HG03432 (cell line): ENCODE data around the gene KAT6B.
"Not testable (repeated sequence)": the region's sequence is repeated elsewhere in the genome, so short reads cannot be mapped to it uniquely, and the experiment has no call there.

Experiments
- ATAC-seq: cut with Tn5 transposase; IDR thresholded peaks from one replicate; pipeline ENCODE4 v1.9.1; 2021; ENCODE audit warnings: mild to moderate bottlenecking, moderate library complexity; ENCODE audit not compliant: unreplicated experiment

Gene KAT6B

DNA sequence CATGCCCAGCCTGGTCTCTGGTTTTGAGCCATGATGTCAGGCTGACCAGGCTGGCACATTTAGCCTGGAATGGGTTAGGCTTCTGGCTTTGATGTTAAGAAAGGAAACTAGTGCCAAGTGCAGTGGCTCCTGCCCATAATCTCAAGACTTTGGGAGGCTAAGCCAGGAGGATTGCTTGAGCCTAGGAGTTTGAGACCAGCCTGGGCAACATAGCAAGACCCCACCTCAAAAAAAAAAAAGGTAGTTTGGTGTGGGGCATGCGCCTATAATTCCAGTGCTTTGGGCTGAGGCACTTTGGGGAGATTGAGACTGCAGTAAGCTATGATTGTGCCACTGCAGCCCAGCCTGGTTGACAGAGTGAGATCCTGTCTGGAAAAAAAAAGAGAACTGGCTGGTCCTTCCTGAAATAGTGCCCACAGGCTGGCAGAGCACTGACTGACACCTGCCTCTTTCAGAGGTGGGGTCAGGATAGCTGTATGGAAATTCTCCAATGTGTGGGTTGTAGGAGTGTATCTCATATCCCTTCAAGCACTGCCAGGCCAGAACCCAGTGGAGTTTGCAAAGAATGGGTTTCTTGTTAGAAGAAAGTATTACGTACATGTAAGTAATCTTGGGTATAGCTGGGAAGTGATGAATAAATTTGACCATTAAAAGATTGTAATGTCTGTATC, 61.3 kb downstream of the KAT6B start:
- ATAC-seq: no peak

DNA sequence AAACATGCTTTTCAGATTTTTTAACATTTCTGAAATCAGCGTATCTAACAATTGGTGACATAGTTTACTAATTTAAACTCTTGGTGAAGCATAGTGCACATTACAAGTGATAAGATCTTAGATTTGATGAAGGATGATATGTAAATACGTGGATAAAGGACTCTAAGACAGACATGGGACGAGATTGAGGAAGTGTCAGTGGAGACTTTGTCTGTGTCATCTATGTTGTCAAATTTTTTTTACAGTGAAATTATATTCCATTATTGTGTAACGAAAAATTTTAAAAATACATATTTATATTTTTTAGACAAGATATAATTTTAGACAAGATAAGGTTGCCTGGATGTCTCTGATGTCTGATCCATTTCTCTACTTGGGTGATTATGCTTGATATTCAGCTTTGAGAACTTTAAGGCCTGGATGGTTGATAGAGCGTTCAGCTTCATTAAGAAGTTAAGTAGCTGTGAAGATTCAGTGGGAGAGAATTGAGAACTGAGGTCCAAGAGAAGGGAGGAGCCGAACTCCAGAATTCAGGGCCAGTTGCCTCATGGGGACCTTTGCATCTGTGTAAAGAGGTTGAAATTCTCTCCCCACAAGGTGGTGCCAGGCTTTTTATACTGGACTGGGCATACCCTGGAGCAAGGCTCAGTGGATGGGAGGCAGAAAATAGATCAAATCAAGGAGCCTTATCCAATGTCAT, 62.7 kb downstream of the KAT6B start:
- ATAC-seq: no peak

DNA sequence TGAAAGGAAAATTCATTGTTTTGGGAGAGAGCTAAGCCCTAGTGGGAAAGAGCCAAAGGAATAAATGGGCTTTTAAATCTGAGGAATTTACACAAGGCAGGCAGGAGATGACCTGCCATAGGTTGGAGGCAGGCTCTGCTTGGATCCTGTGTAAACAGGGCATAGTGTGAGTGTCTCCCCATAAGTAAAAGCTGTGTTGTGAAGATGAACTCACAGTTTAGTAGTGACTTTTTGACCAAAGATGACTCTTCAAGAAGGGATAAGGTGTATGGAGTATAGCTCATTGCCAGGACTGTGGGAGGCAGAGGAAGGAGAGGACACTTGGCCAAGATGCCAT, 63.2 kb downstream of the KAT6B start:
- no peak for ATAC-seq

DNA sequence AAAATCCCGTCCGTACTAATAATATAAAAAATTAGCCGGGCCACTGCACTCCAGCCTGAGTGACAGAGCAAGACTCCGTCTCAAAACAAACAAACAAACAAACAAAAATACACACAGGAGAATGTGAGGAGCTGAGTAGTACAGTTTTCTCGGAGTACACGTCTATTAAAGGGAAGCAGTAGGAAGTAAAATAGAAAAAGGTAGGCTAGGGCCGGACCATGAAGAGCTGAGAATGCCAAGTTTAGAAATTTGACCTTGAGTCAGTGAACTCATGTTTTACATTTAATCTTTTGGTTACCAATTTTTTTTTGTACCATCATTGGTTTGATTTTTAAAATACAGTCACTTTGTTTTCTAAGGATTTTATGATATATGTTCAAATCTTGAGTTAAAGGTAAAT, 64.1 kb downstream of the KAT6B start:
- no peak for ATAC-seq

DNA sequence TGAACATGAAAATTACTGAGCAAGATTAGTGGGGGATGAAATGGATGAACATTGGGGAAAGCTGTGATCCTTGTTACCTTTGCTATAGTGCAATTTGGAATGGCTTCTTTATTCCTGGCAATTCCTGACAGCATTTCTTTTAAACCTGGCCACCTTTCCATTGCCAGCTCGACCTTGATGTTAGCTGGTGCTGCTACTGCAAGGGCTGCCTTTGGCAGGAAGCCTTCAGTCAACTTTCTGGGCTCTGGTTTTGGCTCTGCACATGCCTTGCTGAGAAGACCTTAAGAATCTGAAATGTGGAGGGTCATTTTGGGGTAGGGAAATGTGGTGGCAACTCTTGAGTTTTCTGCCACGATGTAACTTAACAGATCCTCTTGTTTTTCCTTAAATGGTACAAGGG, 64.7 kb downstream of the KAT6B start:
- ATAC-seq: no peak

DNA sequence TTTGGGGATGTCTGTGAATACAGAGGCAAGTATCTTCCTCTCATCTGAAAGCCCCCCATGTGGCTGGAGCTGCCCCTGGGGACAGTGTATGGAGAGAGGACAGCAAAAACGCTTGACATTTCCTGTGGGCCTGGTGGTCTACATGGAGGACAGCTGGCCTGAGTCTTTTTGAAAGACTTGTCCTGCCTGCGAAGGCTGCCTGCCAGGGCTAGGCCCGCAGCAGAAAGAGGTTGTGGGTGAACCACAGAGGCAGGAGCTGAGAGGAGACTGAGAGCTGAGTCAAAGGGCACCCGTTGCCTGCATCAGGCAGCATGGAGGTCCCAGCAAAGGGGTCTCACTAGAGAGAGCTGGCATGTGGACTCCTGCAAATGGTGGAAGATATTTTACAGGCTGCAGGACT, 66.4 kb downstream of the KAT6B start:
- ATAC-seq: no peak

DNA sequence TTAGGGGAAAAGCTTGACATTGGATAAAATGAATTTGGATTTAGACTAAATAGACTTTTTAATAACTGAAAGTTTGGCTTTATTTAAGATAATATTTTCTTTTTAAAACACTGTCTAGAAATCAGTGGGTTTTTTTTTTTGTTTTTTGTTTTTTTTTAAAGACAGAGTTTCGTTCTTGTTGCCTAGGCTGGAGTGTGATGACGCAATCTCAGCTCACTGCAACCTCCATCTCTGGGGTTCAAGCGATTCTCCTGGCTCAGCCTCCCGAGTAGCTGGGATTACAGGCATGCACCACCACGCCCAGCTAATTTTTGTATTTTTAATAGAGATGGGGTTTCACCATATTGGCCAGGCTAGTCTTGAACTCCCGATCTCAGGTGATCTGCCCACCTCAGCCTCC, 66.9 kb downstream of the KAT6B start:
- not testable (repeated sequence) for ATAC-seq

DNA sequence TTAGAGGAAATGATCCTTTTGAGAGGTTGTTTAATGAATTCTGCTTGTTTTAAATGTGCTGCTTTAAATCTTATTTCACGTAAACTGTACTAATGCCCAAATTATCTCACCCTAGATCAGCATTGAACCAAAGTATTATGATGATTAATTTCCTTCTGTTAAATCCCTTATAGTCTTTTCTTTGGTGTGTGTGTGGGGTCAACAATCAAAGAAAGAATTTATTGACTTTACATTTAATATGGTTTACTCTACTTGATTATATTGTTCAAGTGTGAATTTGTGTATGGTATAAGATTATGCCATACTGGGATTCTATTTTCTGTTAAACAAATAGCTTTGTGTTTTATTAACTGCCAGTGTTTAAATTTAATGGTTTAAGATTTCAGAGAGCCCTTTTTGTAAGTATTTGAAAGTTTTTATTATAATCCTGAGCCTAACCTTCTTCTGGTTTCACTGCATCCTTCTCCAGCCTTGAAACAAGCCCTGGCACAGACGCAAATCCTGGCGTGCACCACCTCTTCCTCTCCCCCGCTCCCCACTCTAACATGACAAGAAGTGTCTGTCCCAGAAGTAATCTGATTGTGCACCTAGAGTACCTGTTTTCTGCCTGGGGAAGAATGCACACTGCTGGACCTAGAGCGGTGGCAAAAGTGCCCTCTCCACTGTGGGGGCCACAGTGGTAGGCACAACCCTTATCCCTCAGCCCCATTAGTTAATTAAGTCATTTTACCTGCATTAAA, 70.6 kb downstream of the KAT6B start:
- ATAC-seq: no peak

DNA sequence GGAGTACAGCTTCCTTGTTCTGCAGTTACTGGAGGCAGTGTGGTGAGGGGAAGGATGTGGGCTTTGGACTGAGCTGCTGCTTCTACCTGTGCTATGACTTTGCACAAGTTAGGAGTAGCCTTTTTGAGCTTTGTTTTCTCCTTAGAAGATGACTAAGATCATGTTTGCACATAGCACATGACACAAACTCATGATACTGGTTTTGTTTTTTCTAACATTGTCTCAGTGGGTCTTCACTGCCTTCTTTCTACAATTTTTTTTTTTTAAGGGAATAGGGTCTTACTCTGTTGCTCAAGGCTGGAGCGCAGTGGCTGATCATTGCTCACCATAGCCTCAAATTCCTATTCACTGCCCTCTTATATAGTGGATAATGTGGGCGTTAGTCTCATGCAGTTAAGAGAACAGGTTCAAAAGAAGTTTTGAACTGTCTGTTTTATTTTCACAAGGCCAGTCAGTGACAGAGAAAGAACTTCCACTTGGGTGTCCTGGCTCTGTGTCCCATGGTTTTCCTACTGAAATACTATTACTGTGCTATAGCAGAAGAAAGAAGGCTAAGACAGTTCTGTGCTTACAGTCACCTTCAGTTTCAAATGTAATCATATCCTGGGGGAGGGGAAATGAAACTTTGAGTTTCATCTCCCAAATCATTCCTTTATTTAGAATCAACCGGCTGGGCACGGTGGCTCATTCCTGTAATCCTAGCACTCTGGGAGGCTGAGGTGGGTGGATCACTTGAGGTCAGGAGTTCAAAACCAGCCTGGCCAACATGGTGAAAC, 72.0 kb downstream of the KAT6B start:
- peak; percentile 74 for ATAC-seq

DNA sequence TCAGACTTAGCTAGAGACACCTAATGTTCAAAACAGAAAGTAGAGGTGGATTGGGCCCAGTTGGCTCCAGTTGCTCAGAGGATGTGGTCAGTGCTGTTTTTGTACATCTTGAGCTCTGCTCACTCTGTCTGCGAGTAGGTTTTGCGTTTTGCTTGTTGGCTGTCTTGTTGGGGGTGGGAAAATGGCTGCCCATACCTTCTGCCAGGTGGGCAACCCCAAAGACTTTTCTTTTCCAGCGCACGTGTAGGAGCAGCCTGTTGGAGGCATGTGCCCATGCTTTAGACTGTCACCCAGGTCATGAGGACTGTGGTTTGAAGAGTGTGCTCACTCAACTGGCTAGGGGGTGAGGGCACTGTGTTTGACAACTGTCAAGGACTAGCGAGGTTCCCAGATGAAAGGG, 73.9 kb downstream of the KAT6B start:
- peak; percentile 57 for ATAC-seq

DNA sequence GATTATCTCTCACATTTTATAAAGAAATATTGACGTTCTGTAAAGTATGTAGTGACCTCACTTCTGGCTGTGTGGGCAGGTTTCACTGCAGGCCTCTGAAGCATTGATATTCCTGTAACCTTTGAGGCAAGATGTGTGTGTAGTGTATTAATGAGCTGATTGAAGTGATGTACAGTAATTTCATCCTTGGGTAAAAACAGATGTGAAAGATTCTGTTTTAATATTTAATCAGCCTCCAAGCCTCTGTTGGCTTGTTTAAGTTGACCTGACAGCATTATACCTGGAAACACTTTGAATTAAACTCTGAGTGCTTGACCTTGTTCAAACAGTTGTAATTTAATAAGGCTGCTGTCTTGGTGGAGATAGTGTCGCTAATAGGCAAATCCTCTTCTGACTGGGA, 74.9 kb downstream of the KAT6B start:
- ATAC-seq: no peak

DNA sequence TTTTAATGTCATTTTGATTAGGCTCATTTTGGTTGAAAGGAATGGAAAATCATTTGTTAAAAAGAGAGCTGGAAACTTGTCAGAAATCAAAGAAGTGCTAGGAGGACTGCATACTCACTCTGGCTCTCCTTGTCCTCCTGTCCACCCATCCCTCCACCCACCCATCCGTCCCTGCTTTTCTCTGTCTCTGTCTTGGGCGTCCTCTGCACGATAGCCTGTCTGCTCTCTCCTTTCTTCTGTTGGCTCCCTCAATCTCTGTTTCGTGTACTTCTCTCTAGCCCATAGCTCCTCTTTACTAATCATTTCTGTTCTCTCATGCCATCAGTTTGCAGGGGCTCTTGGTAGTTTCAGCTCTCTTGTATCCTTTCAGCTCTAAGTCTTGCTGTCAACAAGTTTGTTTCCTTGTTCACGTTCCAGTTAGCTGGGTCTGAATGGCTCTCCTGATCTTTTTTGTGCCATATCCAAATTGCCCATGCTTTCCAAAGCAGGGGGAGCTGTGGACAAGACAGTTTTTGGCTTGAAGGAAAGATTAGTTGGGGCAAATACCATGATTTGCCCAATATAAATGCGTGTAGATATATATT, 75.6 kb downstream of the KAT6B start:
- ATAC-seq: no peak

DNA sequence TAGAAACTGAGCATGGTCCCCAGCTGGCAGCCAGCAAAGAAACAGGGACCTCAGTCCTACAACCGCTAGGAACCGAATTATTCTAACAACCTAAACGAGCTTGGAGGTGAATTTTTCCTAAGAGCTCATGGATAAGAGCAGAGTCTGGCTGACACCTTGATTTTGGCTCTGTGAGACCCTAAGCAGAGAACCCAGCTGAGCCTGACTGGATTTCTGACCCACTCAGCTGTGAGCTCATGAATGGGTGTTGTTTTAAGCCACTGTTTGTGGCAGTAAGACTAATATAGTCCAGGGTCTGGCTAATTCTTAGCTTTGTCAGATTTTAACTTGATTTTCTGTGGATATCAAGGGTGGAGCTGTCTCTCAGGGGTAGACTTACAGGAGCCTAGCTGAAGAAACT, 77.1 kb downstream of the KAT6B start:
- no peak for ATAC-seq

DNA sequence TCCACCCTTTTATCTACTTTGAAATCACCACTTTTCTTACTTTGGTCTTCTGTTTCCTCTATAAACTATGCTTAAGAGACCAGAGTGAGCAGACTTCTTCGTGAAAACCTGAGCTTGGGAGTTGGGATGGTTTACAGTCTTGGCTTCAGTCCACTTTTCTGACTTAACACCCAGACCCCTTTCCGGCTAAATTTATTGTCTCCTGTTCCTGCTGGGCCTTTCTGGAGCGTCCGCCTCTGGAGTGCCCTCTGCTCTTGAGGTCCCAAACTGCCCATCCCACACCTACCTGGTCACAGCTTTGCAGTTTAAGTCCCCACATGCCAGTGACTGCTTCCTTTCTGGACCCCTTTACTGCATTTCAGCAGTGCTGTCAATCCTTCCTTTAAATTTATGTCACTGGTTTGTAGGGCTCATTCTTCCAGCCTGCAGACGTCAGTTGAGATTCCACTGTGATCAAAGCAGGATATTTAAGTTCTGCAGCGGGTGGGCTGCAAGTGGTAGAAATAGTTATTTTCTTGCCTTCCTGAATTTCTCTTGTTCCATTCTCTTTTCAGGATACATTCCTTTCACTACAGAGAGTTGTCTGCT, 80.3 kb downstream of the KAT6B start:
- no peak for ATAC-seq

DNA sequence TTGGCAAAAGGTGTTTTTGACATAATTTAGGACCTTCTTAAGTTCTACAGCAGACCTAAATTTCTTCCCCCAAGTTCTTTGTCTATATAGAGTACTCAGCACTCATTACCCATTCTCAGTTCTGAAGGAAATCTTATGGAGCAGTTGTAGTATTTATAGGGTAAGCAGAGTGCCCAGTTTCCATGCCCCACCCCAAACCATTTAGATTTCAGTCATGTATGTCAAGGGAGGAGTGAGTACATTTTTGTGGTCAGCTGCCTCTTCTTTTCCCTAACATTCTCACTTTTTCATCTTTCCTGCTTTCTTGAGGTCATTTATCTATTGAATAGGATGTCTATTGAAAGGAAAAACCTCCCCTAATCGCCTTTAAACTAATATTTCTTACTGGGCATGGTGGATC, 83.3 kb downstream of the KAT6B start:
- no peak for ATAC-seq

DNA sequence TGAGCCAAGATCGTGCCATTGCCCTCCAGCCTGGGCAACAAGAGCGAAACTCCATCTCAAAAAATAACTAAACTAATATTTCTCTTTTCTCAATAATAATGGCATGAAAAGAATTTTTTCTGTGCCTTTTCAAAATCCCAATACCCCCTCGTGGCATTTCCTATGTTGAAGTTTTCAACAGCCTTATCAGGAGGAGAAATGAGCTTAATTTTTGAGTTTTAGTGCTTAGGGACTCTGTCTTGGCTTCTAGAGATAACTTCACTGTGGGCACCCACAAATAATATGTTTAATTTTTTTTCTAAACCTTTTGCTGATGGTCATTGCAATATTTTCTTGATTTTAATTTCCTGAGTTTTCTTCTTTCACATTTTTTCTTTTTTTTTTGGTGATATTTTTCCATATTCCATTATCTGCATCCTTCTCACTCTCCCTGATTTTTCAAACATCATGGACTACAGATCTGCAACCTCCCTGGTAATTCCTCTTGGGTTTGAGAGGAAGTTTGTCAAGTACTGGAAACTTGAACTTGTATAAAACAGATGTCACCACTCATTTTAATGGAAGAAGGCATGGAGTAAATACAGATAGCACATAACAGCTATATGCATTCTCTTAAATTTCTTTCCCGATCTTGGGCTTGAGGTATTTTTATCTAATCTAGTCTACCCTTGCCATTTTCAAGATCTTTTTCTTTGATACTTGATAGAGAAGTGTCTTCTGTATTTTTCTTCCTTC, 84.0 kb downstream of the KAT6B start:
- no peak for ATAC-seq

DNA sequence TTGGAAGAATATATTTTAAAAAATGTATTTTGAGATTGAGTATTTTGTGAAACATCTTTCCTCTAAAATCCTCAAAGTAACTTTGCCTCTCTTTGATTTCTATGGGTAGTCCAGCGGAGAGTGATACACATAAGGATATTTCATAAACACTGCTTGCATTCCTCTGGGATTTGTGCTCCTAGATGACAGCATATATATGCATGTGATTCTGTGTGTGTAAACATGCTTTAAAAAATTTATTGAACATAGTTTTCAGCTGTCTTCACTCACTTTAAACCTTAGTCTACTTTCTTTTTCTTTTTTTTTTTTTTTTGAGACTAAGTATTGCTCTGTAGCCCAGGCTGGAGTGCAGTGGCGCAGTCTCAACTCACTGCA, 84.6 kb downstream of the KAT6B start:
- no peak for ATAC-seq

DNA sequence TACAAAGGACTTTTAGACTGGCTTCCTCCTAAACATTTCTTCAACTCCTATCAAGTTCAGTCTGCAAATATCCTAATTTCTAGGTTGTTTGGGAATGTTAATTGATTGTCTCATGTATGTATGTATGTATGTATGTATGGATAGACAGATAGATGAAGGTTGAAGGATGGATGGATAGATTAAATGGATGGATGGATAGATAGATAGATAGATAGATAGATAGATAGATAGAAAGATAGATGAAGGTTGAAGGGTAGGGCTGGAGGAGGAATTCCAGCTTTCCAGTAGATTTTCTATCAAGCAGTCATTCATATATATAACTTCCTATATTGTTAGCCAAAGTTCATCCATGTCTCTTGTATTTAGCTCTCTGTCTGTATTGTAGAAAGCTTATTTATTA, 85.8 kb downstream of the KAT6B start:
- ATAC-seq: no peak

DNA sequence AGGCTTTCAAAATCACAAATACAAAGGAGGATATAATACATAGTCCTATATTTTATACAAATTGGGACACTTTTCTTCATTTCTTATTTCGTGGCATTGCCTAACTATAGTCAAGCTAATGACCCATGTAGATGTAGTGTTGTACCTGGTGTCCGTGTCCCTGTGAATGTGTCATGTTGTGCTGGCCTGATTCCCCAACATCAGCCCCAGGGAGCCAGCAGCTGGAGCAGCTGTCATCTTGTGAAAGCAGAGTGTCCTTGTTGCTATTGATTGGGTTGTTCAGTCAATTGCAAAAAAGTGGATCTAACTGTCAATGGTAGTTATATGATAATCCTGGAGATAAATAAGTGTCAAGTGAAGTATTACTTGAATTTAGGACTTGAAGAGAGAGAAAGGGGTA, 86.3 kb downstream of the KAT6B start:
- ATAC-seq: no peak

DNA sequence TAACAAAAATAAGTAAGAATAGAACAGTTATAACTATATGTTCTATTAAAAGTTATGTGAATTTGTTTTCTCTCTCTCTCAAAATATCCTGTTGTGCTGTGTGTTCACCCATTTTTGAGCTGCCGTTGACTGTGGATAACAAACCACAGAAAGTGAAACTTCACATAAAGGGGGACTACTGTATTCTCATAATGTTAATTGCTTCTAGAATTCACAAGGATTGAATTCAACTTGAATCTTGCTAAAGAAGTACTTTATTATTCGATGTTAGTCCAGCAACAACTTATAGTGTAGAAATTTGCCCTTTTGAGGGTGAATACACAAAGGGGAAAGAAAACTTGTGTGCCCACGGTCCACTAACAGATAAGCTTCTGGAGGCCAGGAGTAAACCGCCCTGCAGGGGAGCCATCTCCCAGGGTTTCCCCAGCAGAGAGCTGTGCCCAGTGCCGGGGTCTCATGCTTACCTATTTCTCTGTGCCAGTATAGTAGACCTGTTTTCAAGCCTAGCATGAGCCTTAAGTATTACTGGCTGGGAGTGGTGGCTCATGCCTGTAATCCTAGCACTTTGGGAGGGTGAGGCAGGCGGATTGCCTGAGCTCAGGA, 87.1 kb downstream of the KAT6B start:
- ATAC-seq: peak; percentile 68
